HepG2 (cell line): ENCODE results near the gene RERE. TPM values are rescaled to one million over a fixed set of nuclear protein-coding genes. Genes with fewer than 3 reads are reported as not detected.

Experiments used
- CREB3 ChIP-seq: sonication (generic); formaldehyde crosslinking; IDR thresholded peaks from 2 replicates; pipeline ENCODE4 v1.5.0; 2020; ENCODE audit warnings: missing genetic modification reagents
- FOXA3 ChIP-seq: IDR thresholded peaks from 2 replicates; pipeline ENCODE4 v1.6.1; 2016; ENCODE audit warnings: missing genetic modification reagents, missing compliant biosample characterization
- FOXO1 ChIP-seq: sonication (generic); formaldehyde crosslinking; IDR thresholded peaks from 2 replicates; pipeline ENCODE4 v1.4.0; 2020; ENCODE audit warnings: missing genetic modification reagents
- GRHL1 ChIP-seq: sonication (generic); formaldehyde crosslinking; conservative IDR thresholded peaks from 2 replicates; pipeline ENCODE4 v1.8.0; 2022; ENCODE audit warnings: missing genetic modification reagents
- HMG20A ChIP-seq: IDR thresholded peaks from 2 replicates; pipeline ENCODE4 v1.6.1; 2016; ENCODE audit warnings: borderline replicate concordance
- NFRKB ChIP-seq: fragments of 450-650 bp; IDR thresholded peaks from 2 replicates; pipeline ENCODE4 v1.6.1; 2017
- PATZ1 ChIP-seq: sonication (generic); formaldehyde crosslinking; IDR thresholded peaks from 2 replicates; pipeline ENCODE4 v1.4.0; 2020; ENCODE audit warnings: missing genetic modification reagents
- RFXAP ChIP-seq: sonication (generic); formaldehyde crosslinking; IDR thresholded peaks from 2 replicates; pipeline ENCODE4 v1.4.0; 2020; ENCODE audit warnings: missing genetic modification reagents, borderline replicate concordance
- RNF219 ChIP-seq: sonication (generic); formaldehyde crosslinking; IDR thresholded peaks from 2 replicates; pipeline ENCODE4 v1.5.0; 2020; ENCODE audit warnings: mild to moderate bottlenecking, missing genetic modification reagents
- SMAD1 ChIP-seq: sonication (generic); formaldehyde crosslinking; IDR thresholded peaks from 2 replicates; pipeline ENCODE4 v1.4.0; 2020; ENCODE audit warnings: missing genetic modification reagents, low read depth, mild to moderate bottlenecking, borderline replicate concordance
- SMYD3 ChIP-seq: sonication (generic); formaldehyde crosslinking; IDR thresholded peaks from 2 replicates; pipeline ENCODE4 v1.8.1; 2023; ENCODE audit warnings: mild to moderate bottlenecking, missing genetic modification reagents
- UBTF ChIP-seq: sonication (generic); formaldehyde crosslinking; IDR thresholded peaks from 2 replicates; pipeline ENCODE4 v1.4.0; 2020; ENCODE audit warnings: mild to moderate bottlenecking, missing genetic modification reagents
- ZBTB3 ChIP-seq: sonication (generic); formaldehyde crosslinking; IDR thresholded peaks from 2 replicates; pipeline ENCODE4 v1.4.0; 2020; ENCODE audit warnings: low read depth, mild to moderate bottlenecking, moderate library complexity, missing genetic modification reagents, borderline replicate concordance
- ZFY ChIP-seq: sonication (generic); formaldehyde crosslinking; IDR thresholded peaks from 2 replicates; pipeline ENCODE4 v1.4.0; 2020; ENCODE audit warnings: missing genetic modification reagents
- ZNF274 ChIP-seq: sonication (generic); formaldehyde crosslinking; IDR thresholded peaks from 2 replicates; pipeline ENCODE4 v1.5.1; 2020; ENCODE audit warnings: mild to moderate bottlenecking, missing genetic modification reagents
- ZNF292 ChIP-seq: sonication (generic); formaldehyde crosslinking; IDR thresholded peaks from 2 replicates; pipeline ENCODE4 v1.8.1; 2022; ENCODE audit warnings: mild to moderate bottlenecking, low read depth, missing genetic modification reagents, borderline replicate concordance
- ZNF337 ChIP-seq: sonication (generic); formaldehyde crosslinking; IDR thresholded peaks from 2 replicates; pipeline ENCODE4 v1.5.1; 2020; ENCODE audit warnings: missing genetic modification reagents, low read depth, mild to moderate bottlenecking, borderline replicate concordance
- ZNF383 ChIP-seq: sonication (generic); formaldehyde crosslinking; IDR thresholded peaks from 2 replicates; pipeline ENCODE4 v1.4.0; 2020; ENCODE audit warnings: missing genetic modification reagents, mild to moderate bottlenecking, borderline replicate concordance
- ZNF724P ChIP-seq: sonication (generic); formaldehyde crosslinking; IDR thresholded peaks from 2 replicates; pipeline ENCODE4 v1.8.0; 2022; ENCODE audit warnings: missing genetic modification reagents, borderline replicate concordance
- ZNF781 ChIP-seq: sonication (generic); formaldehyde crosslinking; IDR thresholded peaks from 2 replicates; pipeline ENCODE4 v1.5.1; 2020; ENCODE audit warnings: borderline replicate concordance, mild to moderate bottlenecking, missing genetic modification reagents; ENCODE audit errors: not compliant biosample characterization
- polyA plus RNA-seq, 8 experiments: library from polyadenylated mRNA; depleted of rRNA in 3 of 8; stranded (reverse) in 7 of 8; unstranded in 1 of 8; fragments of >200 nt; fragmentation: Illumina TruSeq in 4 of 8; extraction: Trizol in 4 of 8; gene quantifications; 2 replicates each; pipeline versions ENCODE4 v1.2.1 to v1.2.3, GENCODE V29; 2011 to 2016; ENCODE audit warnings: low read depth in 4 of 8, missing spikeins in 1 of 8, mixed read lengths in 1 of 8; ENCODE audit not compliant: insufficient read depth in 1 of 8
- total RNA-seq, 5 experiments: library from RNA; depleted of rRNA; stranded (reverse); fragments of >200 nt; fragmentation: Illumina TruSeq; extraction: Trizol; gene quantifications; 2 replicates each; pipeline ENCODE4 v1.2.3, GENCODE V29; 2016; ENCODE audit warnings: low read depth in 1 of 5

The RERE gene
- total and polyA plus RNA-seq, 2 of the 13 experiments (the other 11 are each of a cell fraction or from before 2014, with no cell fraction given): 18.3 to 21.9 TPM

- TF ChIP-seq ZNF337 (no peak), RFXAP (CRISPR knock-in tag) (0 out of 2 replicates have a peak, but pooled peaks have one; percentile 19), ZNF724P (no peak), ZNF274 (CRISPR knock-in tag) (no peak), GRHL1 (CRISPR knock-in tag) (no peak), ZNF292 (CRISPR knock-in tag) (peak; percentile 89), ZFY (no peak), HMG20A (CRISPR knock-in tag) (no peak), RNF219 (CRISPR knock-in tag) (no peak), ZNF383 (CRISPR knock-in tag) (no peak), CREB3 (CRISPR knock-in tag) (no peak), ZBTB3 (CRISPR knock-in tag) (no peak), FOXA3 (CRISPR knock-in tag) (0 out of 2 replicates have a peak, but pooled peaks have one; percentile 28), PATZ1 (CRISPR knock-in tag) (no peak), SMAD1 (CRISPR knock-in tag) (no peak), NFRKB (no peak), UBTF (CRISPR knock-in tag) (no peak), ZNF781 (CRISPR knock-in tag) (no peak), FOXO1 (CRISPR knock-in tag) (no peak), SMYD3 (no peak)
Measured at GRCh38 chr1:8463144-8463927, 354.1 kb downstream of the RERE start (continued).
